Measurements from ENCODE around the gene GET3.

GET3 gene

DNA sequence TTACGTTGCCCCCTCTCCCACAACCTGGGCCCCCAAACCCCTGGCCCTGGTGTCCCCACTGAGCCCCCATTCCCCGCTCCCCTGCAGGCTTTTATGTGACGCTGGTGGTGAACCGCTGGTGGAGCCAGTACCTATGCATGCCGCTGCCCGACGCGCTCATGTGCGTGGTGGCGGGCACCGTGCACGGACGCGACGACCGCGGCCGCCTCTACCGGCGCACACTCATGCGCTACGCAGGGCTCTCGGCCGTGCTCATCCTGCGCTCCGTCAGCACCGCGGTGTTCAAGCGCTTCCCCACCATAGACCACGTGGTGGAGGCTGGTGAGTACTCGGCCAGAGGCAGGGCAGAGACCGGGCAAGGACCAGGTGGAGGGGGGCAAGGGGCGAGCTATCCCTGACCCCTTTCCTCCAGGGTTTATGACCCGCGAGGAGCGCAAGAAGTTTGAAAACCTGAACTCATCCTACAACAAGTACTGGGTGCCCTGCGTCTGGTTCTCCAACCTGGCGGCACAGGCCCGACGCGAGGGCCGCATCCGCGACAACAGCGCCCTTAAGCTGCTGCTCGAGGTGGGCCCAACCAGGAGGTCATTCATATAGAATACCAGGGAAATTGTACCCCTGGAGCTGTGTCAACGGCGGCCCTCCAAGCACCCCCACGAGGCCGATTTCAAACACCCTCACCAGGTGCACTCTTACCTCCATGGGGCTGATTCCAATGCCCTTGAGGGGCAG lies 17.3 kb downstream of the GET3 start:
- DNase-seq, result no peak

DNA sequence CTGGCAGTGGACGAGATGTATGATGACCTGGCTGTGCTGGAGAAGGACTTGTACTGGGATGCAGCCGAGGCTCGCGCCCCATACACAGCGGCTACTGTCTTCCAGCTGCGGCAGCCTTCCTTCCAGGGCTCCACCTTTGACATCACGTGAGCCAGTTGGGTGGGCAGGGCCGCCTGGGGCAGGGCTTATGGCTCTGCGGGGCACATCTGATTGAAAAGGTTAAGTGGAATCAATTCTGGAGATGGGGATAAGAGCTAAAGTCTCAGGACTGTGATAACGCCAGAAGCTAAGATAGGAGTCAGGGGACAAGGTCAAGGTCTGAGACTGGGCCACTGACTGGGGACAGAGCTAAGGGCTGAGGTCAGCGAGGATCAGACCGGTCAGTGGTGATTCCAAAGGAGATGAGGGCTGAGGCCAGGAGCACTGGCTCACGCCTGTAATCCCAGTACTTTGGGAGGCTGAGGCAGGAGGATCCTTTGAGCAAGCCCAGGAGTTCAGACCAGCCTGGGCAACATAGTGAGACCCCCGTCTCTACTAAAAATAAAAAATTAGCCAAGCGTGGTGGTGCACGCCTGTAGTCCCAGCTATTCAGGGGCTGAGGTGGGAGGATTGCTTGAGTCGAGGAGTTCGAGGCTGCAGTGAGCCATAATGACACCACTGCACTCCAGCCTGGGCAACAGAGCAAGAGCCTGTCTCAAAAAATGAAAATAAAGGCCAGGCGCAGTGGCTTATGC lies 19.0 kb downstream of the GET3 start:
- DNase-seq, result no peak

DNA sequence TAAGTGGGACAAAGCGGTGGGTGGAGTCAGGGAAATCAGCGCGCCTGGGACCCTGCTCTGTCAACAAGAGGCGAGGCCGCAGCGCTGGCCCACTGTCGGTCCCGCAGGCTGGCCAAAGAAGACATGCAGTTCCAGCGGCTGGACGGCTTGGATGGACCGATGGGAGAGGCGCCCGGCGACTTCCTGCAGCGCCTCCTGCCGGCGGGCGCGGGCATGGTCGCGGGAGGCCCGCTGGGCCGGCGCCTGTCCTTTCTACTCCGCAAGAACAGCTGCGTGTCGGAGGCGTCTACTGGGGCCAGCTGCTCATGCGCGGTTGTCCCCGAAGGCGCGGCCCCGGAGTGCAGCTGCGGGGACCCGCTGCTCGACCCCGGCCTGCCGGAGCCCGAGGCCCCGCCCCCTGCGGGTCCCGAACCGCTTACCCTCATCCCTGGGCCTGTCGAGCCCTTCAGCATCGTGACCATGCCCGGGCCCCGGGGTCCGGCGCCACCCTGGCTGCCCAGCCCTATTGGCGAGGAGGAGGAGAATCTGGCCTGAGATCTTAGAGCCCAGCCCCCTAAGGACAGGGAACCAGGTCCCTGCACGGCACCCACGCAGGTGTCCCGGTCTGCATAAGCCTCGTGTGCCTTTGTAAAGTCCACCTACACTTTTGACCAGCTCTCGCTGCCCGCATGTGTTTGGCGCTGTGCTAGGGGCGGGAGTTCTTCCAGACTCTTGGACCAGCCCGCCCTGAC lies 20.4 kb downstream of the GET3 start:
- peak; percentile 35 for DNase-seq

DNA sequence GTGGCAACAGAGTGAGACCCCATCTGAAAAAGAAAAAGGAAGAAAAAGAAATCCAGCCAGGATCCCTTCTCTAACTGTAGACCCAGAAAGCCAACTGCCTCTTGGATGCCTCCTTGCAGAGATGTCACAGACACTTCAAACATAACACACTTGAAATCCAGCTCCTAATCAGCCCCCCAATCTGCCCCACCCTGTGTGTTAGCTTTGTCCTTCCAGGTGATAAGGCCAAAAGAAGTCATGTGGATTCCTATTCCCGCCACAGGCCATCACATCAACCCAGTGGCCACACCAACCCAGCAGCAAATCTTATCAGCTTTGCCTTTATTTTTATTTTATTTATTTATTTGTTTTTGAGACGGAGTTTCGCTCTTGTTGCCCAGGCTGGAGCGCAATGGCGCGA lies 22.4 kb downstream of the GET3 start:
- DNase-seq, result no peak

DNA sequence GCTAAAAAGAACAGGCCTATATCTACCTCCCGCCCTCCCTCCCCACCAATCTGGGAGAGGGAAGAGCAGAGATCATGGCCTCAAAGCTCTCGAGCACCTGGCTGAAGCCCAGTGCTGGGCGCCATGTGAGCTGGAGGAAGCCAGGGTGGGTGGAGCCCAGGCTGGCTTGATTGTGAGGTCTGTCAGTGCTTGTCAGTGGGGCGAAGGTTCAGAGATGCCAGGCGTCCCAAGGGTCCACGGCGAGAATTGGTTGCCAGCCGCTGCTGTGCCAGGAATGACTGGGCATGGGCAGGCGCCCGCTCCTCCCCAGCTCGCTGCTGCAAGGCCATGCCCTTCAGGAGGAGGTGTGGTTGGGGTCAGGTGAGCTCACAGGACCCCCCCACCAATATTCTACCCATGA lies 25.8 kb downstream of the GET3 start:
- DNase-seq, result no peak

- DNase-seq, result no peak
Observed at GRCh38 chr19:12764698-12765097, 27.4 kb downstream of the GET3 start.

- DNase-seq, result peak; percentile 52
Observed at GRCh38 chr19:12766051-12766521, 28.8 kb downstream of the GET3 start.

GRCh38 chr19:12767150-12767549 lies 29.9 kb downstream of the GET3 start:
- DNase-seq, result no peak

- DNase-seq, result no peak
Observed at GRCh38 chr19:12767666-12768065, 30.4 kb downstream of the GET3 start.

GRCh38 chr19:12769689-12770088 lies 32.4 kb downstream of the GET3 start:
- DNase-seq, result peak; percentile 36

DNA sequence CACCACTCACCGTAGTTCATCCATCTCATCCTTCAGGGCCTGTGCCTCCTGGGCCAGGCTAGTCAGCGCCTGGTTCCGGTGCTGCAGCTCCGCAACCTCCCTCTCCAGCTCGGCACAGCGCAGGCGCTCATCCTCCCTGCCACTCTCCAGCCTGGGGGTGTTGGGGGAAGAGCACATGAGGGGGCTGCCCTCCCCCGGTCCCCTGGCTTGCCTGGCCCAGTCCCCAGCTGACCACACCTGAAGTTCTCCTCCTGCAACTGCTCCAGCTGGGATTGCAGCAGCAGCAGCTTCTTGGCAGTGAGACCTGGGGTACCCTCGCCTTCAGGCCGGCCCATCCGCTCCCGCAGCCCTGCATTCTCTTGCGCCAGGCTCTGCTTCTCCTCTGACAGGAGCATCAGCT lies 33.6 kb downstream of the GET3 start:
- DNase-seq, result no peak

- DNase-seq, result no peak
Observed at GRCh38 chr19:12772323-12772722, 35.0 kb downstream of the GET3 start.

GRCh38 chr19:12773571-12773970 lies 36.3 kb downstream of the GET3 start:
- no peak for DNase-seq

DNA sequence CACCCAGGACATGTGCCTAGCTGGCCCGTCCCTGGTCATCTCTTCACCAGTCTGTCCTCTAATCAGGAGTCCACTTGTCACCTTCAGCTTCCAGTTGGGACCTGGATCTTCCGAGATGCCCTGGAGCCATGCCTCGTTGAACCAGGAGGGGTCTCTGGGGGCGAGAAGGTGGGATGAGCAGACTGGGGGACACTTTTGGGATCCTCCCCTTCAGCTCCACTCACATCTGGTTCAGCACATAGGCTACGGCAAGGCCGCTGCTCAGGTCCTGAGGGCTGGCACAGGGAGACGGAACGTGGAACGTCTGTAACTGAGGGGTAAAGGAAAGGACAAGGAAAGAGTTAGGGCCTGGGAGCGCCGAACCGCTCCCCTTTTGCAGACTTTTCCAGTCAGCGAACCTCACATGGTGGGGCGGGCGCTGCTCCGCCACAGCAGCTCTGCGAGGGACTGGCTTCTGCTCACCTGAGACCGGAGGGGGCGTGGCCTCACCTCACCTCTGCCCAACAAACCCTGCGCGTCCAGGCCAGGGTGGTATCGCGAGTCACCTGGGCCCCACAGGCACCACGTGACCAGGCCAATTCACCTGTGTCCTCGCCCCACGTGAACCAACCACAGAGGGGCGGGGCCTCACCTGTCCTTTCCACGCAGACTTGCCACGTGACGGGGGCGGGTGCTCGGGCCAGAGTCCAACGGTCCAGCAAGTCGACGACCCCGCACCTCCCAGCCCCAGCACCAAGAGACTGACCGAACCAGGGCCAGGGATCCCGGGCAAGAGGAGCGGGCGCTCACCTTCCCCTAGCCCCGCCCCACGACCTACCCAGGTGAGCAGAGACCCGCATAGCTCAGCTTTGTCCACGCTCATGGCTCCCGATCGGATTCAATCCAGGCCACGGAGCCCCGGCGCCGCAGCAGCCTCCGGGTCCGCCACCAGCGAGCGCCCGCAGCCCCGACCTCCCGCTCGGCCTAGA lies 37.6 kb downstream of the GET3 start, which contains the start of gene HOOK2:
HOOK2 (minus strand) TSS at position 965 of the 968 bp plus-strand sequence; CDS start at position 862, 103 bp downstream.
- DNase-seq, result no peak

DNA sequence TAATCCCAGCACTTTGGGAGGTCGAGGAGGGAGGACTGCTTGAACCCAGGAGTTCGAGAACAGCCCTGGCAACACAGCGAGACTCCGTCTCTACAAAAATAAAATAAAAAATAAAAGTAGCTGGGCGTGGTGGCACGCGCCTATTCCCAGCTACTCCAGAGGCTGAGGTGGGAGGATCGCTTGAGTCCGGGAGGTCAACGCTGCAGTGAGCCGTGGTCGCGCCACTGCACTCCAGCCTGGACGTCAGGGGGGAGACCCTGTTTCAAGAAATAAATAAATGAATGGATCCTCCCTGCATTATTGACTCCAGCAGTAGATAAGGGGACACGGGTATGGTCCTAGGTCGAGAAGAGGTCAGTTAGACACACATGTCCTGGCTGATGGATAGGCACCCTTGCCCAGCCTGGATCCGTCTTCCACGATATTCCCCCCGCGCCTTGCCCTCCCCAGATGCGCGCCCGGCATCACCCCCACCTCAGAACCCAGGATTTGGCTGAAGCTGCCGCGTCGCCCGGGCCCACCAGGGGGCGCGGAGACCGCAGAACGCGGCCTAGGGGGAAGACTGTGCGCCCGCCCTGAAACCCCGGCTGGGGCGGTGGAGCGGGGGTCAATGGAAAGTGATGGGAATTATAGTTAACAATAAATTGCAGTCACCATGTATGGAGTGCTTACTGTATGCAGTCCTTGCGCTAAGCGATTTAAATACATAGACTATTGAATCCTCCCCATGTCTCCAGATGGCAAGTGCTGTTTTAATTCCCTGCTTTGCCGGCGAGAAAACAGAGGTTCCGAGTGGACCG lies 40.1 kb downstream of the GET3 start:
- DNase-seq, result peak; percentile 71

DNA sequence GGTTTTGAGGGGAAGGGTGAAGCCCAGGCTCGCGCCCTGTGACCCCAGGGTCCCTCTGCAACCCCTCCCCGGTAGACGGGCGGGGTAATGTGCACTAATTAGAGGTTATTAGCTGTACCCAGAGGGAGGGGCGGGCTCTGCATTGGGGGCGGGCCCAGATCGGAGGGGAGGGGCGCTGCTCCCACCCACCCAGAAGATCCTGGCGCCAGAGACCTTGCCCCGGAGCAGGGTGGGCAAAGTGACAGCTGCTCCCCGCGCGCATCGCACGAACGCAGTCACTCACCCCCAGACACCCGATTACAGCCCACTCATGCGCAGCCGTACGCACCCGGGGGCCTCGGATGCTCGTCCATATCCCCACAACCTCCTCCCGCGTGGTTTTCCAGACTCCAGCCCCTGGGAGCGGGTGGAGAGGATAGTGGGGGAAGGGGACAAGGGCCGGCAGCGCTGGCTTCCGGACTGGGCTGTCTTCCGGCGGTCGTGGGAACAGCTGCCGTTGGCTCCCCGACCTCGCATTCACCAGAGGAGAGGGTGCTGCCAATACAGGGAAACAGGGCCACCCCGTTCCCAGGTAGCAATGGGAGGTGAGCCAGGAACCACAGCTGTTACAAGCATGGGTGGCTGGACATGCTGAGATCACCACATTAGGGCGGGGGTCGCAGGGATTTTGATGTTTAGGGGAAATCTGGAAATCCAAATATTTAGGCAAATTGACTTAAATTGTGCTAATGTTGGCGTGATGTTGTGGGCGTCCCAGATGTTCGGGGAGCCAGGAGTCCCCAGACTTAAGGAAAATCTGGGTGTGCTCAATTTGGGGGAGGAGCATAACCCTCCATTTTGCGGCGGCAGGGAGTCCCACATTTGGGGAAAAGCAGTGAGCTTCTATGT lies 41.0 kb downstream of the GET3 start:
- no peak for DNase-seq

DNA sequence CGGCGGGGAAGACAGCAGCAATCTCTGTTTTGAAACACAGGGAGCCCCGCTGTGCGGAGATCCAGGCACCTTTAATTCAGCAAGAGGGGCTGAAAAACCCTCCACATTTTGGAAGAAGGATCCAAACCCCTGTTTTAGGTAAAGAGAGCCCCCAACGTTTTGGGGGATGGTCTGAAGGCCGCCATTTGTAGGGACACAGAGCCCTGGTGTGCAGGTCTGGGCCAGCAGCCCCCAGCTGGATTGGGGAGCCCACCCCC lies 41.5 kb downstream of the GET3 start:
- DNase-seq, result no peak

- no peak for DNase-seq
Observed at GRCh38 chr19:12779162-12779993, 42.1 kb downstream of the GET3 start.

- DNase-seq, result no peak
Observed at GRCh38 chr19:12782174-12782423, 44.8 kb downstream of the GET3 start.
